Panc1 (cell line): ENCODE measurements around the gene RAP1GAP2.

ENCODE experiments used
- CTCF ChIP-seq: fragments of 450-650 bp; IDR thresholded peaks from 2 replicates; pipeline ENCODE4 v1.5.1; 2017; ENCODE audit warnings: mild to moderate bottlenecking
- POLR2AphosphoS5 ChIP-seq: IDR thresholded peaks from 2 replicates; pipeline ENCODE4 v1.6.1; 2012; ENCODE audit warnings: mild to moderate bottlenecking, low read depth, low read length, moderate library complexity
- REST ChIP-seq, 2 experiments: IDR thresholded peaks; 2 replicates each; pipeline ENCODE4 v1.6.1; 2011 to 2012; ENCODE audit warnings: low read depth in 2 of 2, control low read depth in 1 of 2, low read length in 1 of 2, mild to moderate bottlenecking in 1 of 2, moderate library complexity in 1 of 2; ENCODE audit not compliant: insufficient read depth in 1 of 2
- SIN3A ChIP-seq: IDR thresholded peaks from 2 replicates; pipeline ENCODE4 v1.6.1; 2012; ENCODE audit warnings: low read depth, mild to moderate bottlenecking, low read length, moderate library complexity, borderline replicate concordance; ENCODE audit not compliant: insufficient read depth

DNA sequence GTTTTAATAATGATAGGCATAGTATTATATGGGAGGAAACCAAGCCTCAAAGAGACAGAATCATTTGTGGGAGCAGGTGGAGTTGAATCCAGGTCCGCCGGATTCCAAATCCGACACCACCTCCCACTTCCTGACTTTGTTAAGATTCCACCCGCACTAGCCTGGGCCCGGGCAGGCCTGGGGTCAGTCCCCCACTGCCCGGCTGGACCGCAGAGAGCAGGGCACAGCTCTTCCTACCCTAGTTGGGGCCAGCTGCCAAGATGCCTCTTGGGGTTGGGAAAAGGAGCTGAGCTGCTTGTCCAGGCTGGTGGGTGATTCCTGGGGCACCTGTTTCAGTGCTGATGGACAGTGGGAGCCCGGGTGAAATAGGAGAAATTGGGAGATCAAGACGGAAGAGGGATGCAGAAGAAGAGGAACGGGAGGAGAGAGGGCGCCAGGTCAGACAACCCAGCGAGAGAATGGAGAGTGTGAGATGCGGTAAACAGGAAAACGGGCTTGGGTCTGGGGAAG lies 213.2 kb downstream of the RAP1GAP2 start:
- TF ChIP-seq CTCF (no peak), SIN3A (no peak), POLR2AphosphoS5 (no peak), REST (IDR thresholded peaks at IDR 0.05; ENCODE audit: insufficient read depth in 1 of 2, low read depth in 2 of 2, low read length in 1 of 2) (no peak)
